HG03571 (cell line): Measurements from ENCODE around the gene PEPD.

ENCODE experiments used
- ATAC-seq: cut with Tn5 transposase; IDR thresholded peaks from one replicate; pipeline ENCODE4 v1.9.1; 2021; ENCODE audit not compliant: unreplicated experiment

The PEPD gene

GRCh38 chr19:33343301-33343700 lies 178.3 kb downstream of the PEPD start:
- no peak for ATAC-seq

GRCh38 chr19:33340991-33341390 lies 180.6 kb downstream of the PEPD start:
- no peak for ATAC-seq

GRCh38 chr19:33339016-33339984 lies 182.3 kb downstream of the PEPD start:
- no peak for ATAC-seq
